WTC11 (cell line): ENCODE data around the gene MARCKSL1. TPM values are rescaled to one million over a fixed set of nuclear protein-coding genes. Genes with fewer than 3 reads are reported as not detected.

ENCODE experiments used
- ATAC-seq: fragments of 200-7000 bp; cut with Tn5 transposase; 2 replicates; pipeline ENCODE4 v1.10.0; 2021; ENCODE audit warnings: mild to moderate bottlenecking, moderate library complexity
- CTCF ChIA-PET: fragments of 300-600 bp; sonication (Branson Sonifier 250); formaldehyde crosslinking; loops from one replicate; lab custom pipeline; 2021; ENCODE audit warnings: antibody characterized with exemption; lab: Charles Lee
- POLR2A ChIA-PET: fragments of 350-600 bp; sonication (Branson Sonifier 250); formaldehyde crosslinking; loops from one replicate; lab custom pipeline; 2021; ENCODE audit warnings: antibody characterized with exemption; lab: Charles Lee
- DNase-seq: peaks from one replicate; pipeline ENCODE4 v3.0.0; 2021; ENCODE audit warnings: low spot score
- H3K27ac Mint-ChIP-seq: 2 replicates; pipeline ENCODE4 v1.8.0; 2021; ENCODE audit warnings: mixed read lengths
- H3K27me3 Mint-ChIP-seq: 2 replicates; pipeline ENCODE4 v1.8.0; 2021; ENCODE audit warnings: low read depth, mild to moderate bottlenecking, moderate library complexity, mixed read lengths
- H3K36me3 Mint-ChIP-seq: 2 replicates; pipeline ENCODE4 v1.8.0; 2021; ENCODE audit warnings: mixed read lengths
- H3K4me1 Mint-ChIP-seq: 2 replicates; pipeline ENCODE4 v1.8.0; 2022; ENCODE audit warnings: mixed read lengths
- H3K4me3 Mint-ChIP-seq: 2 replicates; pipeline ENCODE4 v1.8.0; 2021; ENCODE audit warnings: mild to moderate bottlenecking, moderate library complexity, mixed read lengths
- H3K9me3 Mint-ChIP-seq: 2 replicates; pipeline ENCODE4 v1.8.0; 2021; ENCODE audit warnings: mixed read lengths
- AR ChIP-seq: fragments of 250-450 bp; sonication (Bioruptor Pico); IDR thresholded peaks from 2 replicates; pipeline ENCODE4 v1.9.0; 2021; ENCODE audit warnings: mild to moderate bottlenecking
- CDX4 ChIP-seq: fragments of 250-450 bp; sonication (Bioruptor Pico); IDR thresholded peaks from 2 replicates; pipeline ENCODE4 v1.9.0; 2021; ENCODE audit warnings: moderate library complexity, mild to moderate bottlenecking, inconsistent platforms, borderline replicate concordance
- CREB1 ChIP-seq: sonication (generic); formaldehyde crosslinking; IDR thresholded peaks from 2 replicates; pipeline ENCODE4 v1.8.0; 2023; ENCODE audit warnings: mild to moderate bottlenecking, missing genetic modification reagents
- CREM ChIP-seq: sonication (generic); formaldehyde crosslinking; IDR thresholded peaks from 2 replicates; pipeline ENCODE4 v1.8.1; 2022; ENCODE audit warnings: mild to moderate bottlenecking, missing genetic modification reagents, moderate library complexity
- ELF4 ChIP-seq: sonication (generic); formaldehyde crosslinking; IDR thresholded peaks from 2 replicates; pipeline ENCODE4 v1.8.1; 2022; ENCODE audit warnings: low read depth, mild to moderate bottlenecking, moderate library complexity, missing genetic modification reagents
- ESRRA ChIP-seq: sonication (generic); formaldehyde crosslinking; IDR thresholded peaks from 2 replicates; pipeline ENCODE4 v1.8.1; 2022; ENCODE audit warnings: mild to moderate bottlenecking, missing genetic modification reagents, borderline replicate concordance
- FOXK1 ChIP-seq: sonication (generic); formaldehyde crosslinking; IDR thresholded peaks from 2 replicates; pipeline ENCODE4 v1.8.0; 2022; ENCODE audit warnings: mild to moderate bottlenecking, moderate library complexity, missing genetic modification reagents
- HMGXB4 ChIP-seq: sonication (generic); formaldehyde crosslinking; IDR thresholded peaks from 2 replicates; pipeline ENCODE4 v1.8.1; 2023; ENCODE audit warnings: mild to moderate bottlenecking, moderate library complexity, missing genetic modification reagents
- MLX ChIP-seq: sonication (generic); formaldehyde crosslinking; IDR thresholded peaks from 2 replicates; pipeline ENCODE4 v1.8.1; 2023; ENCODE audit warnings: mild to moderate bottlenecking, missing genetic modification reagents, moderate library complexity
- MYBL2 ChIP-seq: sonication (generic); formaldehyde crosslinking; IDR thresholded peaks from 2 replicates; pipeline ENCODE4 v1.8.1; 2023; ENCODE audit warnings: mild to moderate bottlenecking, moderate library complexity, missing genetic modification reagents
- NFATC4 ChIP-seq: fragments of 250-450 bp; sonication (Bioruptor Pico); IDR thresholded peaks from 2 replicates; pipeline ENCODE4 v1.9.0; 2021; ENCODE audit warnings: mild to moderate bottlenecking
- NR1H2 ChIP-seq: sonication (generic); formaldehyde crosslinking; IDR thresholded peaks from 2 replicates; pipeline ENCODE4 v1.9.0; 2021; ENCODE audit warnings: mild to moderate bottlenecking, moderate library complexity, missing genetic modification reagents
- NR2C2 ChIP-seq: sonication (generic); formaldehyde crosslinking; IDR thresholded peaks from 2 replicates; pipeline ENCODE4 v1.8.0; 2022; ENCODE audit warnings: mild to moderate bottlenecking, missing genetic modification reagents
- NR3C1 ChIP-seq: sonication (generic); formaldehyde crosslinking; conservative IDR thresholded peaks from 2 replicates; pipeline ENCODE4 v1.8.1; 2023; ENCODE audit warnings: low read depth, mild to moderate bottlenecking, missing genetic modification reagents
- OVOL2 ChIP-seq: fragments of 250-450 bp; sonication (Bioruptor Pico); IDR thresholded peaks from 2 replicates; pipeline ENCODE4 v1.9.0; 2021; ENCODE audit warnings: mild to moderate bottlenecking, borderline replicate concordance
- PREB ChIP-seq: sonication (generic); formaldehyde crosslinking; IDR thresholded peaks from 2 replicates; pipeline ENCODE4 v1.8.1; 2022; ENCODE audit warnings: mild to moderate bottlenecking, missing genetic modification reagents, moderate library complexity, borderline replicate concordance
- SMAD3 ChIP-seq: sonication (generic); formaldehyde crosslinking; IDR thresholded peaks from 2 replicates; pipeline ENCODE4 v1.8.0; 2022; ENCODE audit warnings: missing genetic modification reagents, mild to moderate bottlenecking, borderline replicate concordance
- SOX15 ChIP-seq: fragments of 250-450 bp; sonication (Bioruptor Pico); IDR thresholded peaks from 2 replicates; pipeline ENCODE4 v1.9.0; 2021; ENCODE audit warnings: mild to moderate bottlenecking
- TP53 ChIP-seq: sonication (generic); formaldehyde crosslinking; IDR thresholded peaks from 2 replicates; pipeline ENCODE4 v1.8.1; 2023; ENCODE audit warnings: mild to moderate bottlenecking, missing genetic modification reagents
- ZNF138 ChIP-seq: sonication (generic); formaldehyde crosslinking; conservative IDR thresholded peaks from 2 replicates; pipeline ENCODE4 v1.8.1; 2022; ENCODE audit warnings: mild to moderate bottlenecking, moderate library complexity, missing genetic modification reagents
- ZNF281 ChIP-seq: sonication (generic); formaldehyde crosslinking; IDR thresholded peaks from 2 replicates; pipeline ENCODE4 v1.8.0; 2023; ENCODE audit warnings: mild to moderate bottlenecking, missing genetic modification reagents
- ZNF317 ChIP-seq: sonication (generic); formaldehyde crosslinking; IDR thresholded peaks from 2 replicates; pipeline ENCODE4 v1.8.1; 2023; ENCODE audit warnings: low read depth, mild to moderate bottlenecking, moderate library complexity, missing genetic modification reagents, borderline replicate concordance
- ZNF512 ChIP-seq: sonication (generic); formaldehyde crosslinking; IDR thresholded peaks from 2 replicates; pipeline ENCODE4 v1.8.1; 2022; ENCODE audit warnings: missing genetic modification reagents, borderline replicate concordance
- ZNF671 ChIP-seq: fragments of 250-450 bp; sonication (Bioruptor Pico); IDR thresholded peaks from 2 replicates; pipeline ENCODE4 v1.8.0; 2021; ENCODE audit warnings: mild to moderate bottlenecking
- total RNA-seq: library from RNA; stranded (reverse); gene quantifications from 3 replicates; pipeline ENCODE4 v1.2.3, GENCODE V29; 2021

Gene MARCKSL1
- total RNA-seq, 1 experiment from 2014 or later, result 450 TPM

- no peak for ATAC-seq
- DNase-seq, result no peak
- TF ChIP-seq ELF4 (CRISPR knock-in tag) (no peak), CREB1 (CRISPR knock-in tag) (no peak), CREM (no peak), NR3C1 (CRISPR knock-in tag) (no peak), FOXK1 (CRISPR knock-in tag) (no peak), NR2C2 (CRISPR knock-in tag) (no peak), SOX15 (CRISPR knock-in tag) (no peak), OVOL2 (CRISPR knock-in tag) (no peak), HMGXB4 (CRISPR knock-in tag) (no peak), ZNF281 (no peak), ZNF671 (CRISPR knock-in tag) (no peak), NR1H2 (CRISPR knock-in tag) (no peak), AR (CRISPR knock-in tag) (no peak)
- TF ChIP-seq, all 79 proteins: peak for 0
- no peaks in the 10 kb centered on the region for H3K9me3 Mint-ChIP-seq
- H3K4me1 Mint-ChIP-seq, result peaks cover 24% of the 10 kb centered on the region
- ChIA-PET POLR2A (no interaction called here), CTCF (no interaction called here)
- H3K27ac Mint-ChIP-seq, result no peak overlapping the region
- H3K4me3 Mint-ChIP-seq, result no peak overlapping the region
- H3K27me3 Mint-ChIP-seq, result peaks cover 16% of the 10 kb centered on the region
- H3K36me3 Mint-ChIP-seq, result peaks cover 2% of the 10 kb centered on the region
Measured at GRCh38 chr1:32339363-32339978, 3.4 kb upstream of the MARCKSL1 start.

- CTCF ChIA-PET, result no interaction called here
- Mint-ChIP-seq H3K9me3 (no peaks in the 10 kb centered on the region), H3K4me3 (no peak overlapping the region), H3K27me3 (peaks cover 16% of the 10 kb centered on the region), H3K36me3 (peaks cover 9% of the 10 kb centered on the region), H3K4me1 (peaks cover 31% of the 10 kb centered on the region), H3K27ac (peak overlapping the region; percentile 34; the same call in 1 of the 2 replicates)
- DNase-seq (no peak), ATAC-seq (no peak)
- TF ChIP-seq ZNF512 (CRISPR knock-in tag) (no peak), CDX4 (no peak), MYBL2 (CRISPR knock-in tag) (no peak), SOX15 (CRISPR knock-in tag) (no peak), NFATC4 (CRISPR knock-in tag) (no peak), PREB (CRISPR knock-in tag) (no peak), TP53 (CRISPR knock-in tag) (no peak), ESRRA (CRISPR knock-in tag) (no peak), SMAD3 (no peak), ZNF317 (CRISPR knock-in tag) (no peak), ZNF138 (no peak), MLX (CRISPR knock-in tag) (no peak)
- POLR2A ChIA-PET, result no interaction called here
Measured at GRCh38 chr1:32338637-32339145, 2.7 kb upstream of the MARCKSL1 start.
